Calu3 (cell line): ENCODE measurements around the gene SDHAF4. TPM values are rescaled to one million over a fixed set of nuclear protein-coding genes. Genes with fewer than 3 reads are reported as not detected.

Source experiments
- BruUV-seq: library from RNA; stranded (reverse); fragments of 400-500 nt; replicated peaks from 2 replicates; lab custom pipeline; 2021; lab: Mats Ljungman, UMichigan
- CTCF ChIA-PET: fragments of 300-600 bp; sonication (Branson Sonifier 250); formaldehyde crosslinking; loops from one replicate; lab custom pipeline; 2022; ENCODE audit warnings: antibody characterized with exemption; lab: Charles Lee
- DNase-seq: peaks from one replicate; pipeline ENCODE4 v3.0.0; 2022
- H3K27ac Mint-ChIP-seq: one replicate; pipeline ENCODE4 v1.8.0; 2022; ENCODE audit warnings: mixed read lengths; ENCODE audit not compliant: unreplicated experiment
- H3K27me3 Mint-ChIP-seq: one replicate; pipeline ENCODE4 v1.8.0; 2022; ENCODE audit warnings: mixed read lengths; ENCODE audit not compliant: unreplicated experiment
- H3K36me3 Mint-ChIP-seq: one replicate; pipeline ENCODE4 v1.8.0; 2022; ENCODE audit warnings: mild to moderate bottlenecking, moderate library complexity, mixed read lengths; ENCODE audit not compliant: insufficient read depth, unreplicated experiment
- H3K4me1 Mint-ChIP-seq: one replicate; pipeline ENCODE4 v1.8.0; 2022; ENCODE audit warnings: mild to moderate bottlenecking, low read depth, mixed read lengths; ENCODE audit not compliant: unreplicated experiment
- H3K4me3 Mint-ChIP-seq: one replicate; pipeline ENCODE4 v1.8.0; 2022; ENCODE audit warnings: mild to moderate bottlenecking, low read depth, moderate library complexity, mixed read lengths; ENCODE audit not compliant: unreplicated experiment
- H3K9me3 Mint-ChIP-seq: one replicate; pipeline ENCODE4 v1.8.0; 2022; ENCODE audit warnings: low read depth, mixed read lengths; ENCODE audit not compliant: unreplicated experiment
- intact Hi-C: fragments of 100-400 bp; cut with micrococcal nuclease; formaldehyde crosslinking; loops from one replicate; pipeline ENCODE4 v1.10.0; 2022; ENCODE audit not compliant: unreplicated experiment
- total RNA-seq: library from RNA; stranded (reverse); gene quantifications from 2 replicates; pipeline ENCODE4 v1.2.3, GENCODE V29; 2022
- TF ChIP-seq, protein P1 (sequence below): fragments of 200-600 bp; IDR thresholded peaks from one replicate; pipeline ENCODE4 v1.8.0; 2022; ENCODE audit warnings: antibody characterized with exemption; ENCODE audit not compliant: unreplicated experiment

The SDHAF4 gene
- total RNA-seq, 1 experiment from 2014 or later, result 13.3 TPM

DNA sequence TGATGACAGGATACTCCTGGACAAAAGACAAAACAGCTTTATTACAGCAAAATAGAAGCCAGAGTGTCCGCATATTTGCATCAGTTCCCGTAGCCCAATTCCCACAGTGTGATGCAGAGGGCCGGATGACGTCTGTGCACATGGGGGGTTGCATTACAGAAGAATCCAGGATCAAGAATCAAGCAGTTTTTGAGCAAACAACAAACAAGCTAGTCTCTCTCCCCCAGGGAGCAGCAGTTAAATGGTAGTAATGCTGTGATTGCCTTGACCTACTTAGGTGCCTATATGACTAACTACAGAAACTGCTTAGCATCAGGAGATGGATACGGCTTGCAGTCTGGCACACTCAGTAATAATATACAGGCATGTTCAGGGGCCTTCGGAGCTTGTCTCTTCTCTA is 3.2 kb upstream of the SDHAF4 start:
- Mint-ChIP-seq H3K36me3 (peaks cover 24% of the 10 kb centered on the region), H3K9me3 (no peaks in the 10 kb centered on the region), H3K27ac (no peak overlapping the region), H3K4me1 (peaks cover 7% of the 10 kb centered on the region), H3K4me3 (no peak overlapping the region), H3K27me3 (no peaks in the 10 kb centered on the region)
- intact Hi-C loops, result no loop called here
- CTCF ChIA-PET, result no interaction called here
- TF ChIP-seq, protein P1, sequence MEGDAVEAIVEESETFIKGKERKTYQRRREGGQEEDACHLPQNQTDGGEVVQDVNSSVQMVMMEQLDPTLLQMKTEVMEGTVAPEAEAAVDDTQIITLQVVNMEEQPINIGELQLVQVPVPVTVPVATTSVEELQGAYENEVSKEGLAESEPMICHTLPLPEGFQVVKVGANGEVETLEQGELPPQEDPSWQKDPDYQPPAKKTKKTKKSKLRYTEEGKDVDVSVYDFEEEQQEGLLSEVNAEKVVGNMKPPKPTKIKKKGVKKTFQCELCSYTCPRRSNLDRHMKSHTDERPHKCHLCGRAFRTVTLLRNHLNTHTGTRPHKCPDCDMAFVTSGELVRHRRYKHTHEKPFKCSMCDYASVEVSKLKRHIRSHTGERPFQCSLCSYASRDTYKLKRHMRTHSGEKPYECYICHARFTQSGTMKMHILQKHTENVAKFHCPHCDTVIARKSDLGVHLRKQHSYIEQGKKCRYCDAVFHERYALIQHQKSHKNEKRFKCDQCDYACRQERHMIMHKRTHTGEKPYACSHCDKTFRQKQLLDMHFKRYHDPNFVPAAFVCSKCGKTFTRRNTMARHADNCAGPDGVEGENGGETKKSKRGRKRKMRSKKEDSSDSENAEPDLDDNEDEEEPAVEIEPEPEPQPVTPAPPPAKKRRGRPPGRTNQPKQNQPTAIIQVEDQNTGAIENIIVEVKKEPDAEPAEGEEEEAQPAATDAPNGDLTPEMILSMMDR, result no peak
- no TSS peak for BruUV-seq
- DNase-seq, result no peak

DNA sequence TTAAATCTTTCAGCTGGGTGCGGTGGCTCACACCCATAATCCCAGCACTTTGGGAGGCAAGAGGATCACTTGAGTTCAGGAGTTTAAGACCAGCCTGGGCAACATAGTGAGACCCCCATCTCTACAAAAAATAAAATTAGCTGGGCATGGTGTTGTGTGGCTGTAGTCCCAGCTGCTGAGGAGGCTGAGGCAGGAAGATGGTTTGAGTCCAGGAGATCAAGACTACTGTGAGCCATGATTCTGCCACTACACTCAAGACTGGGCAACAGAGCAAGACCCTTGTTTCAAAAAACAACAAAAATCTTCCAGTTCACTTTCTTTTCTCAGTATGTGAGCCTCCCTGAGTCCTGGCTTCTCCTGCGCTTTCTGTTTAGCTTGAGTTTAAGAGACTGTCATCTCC is 7.9 kb downstream of the SDHAF4 start:
- Mint-ChIP-seq H3K27ac (no peak overlapping the region), H3K9me3 (no peaks in the 10 kb centered on the region), H3K36me3 (no peaks in the 10 kb centered on the region), H3K4me3 (no peak overlapping the region), H3K4me1 (peaks cover 17% of the 10 kb centered on the region), H3K27me3 (no peaks in the 10 kb centered on the region)
- TF ChIP-seq, protein P1, result no peak
- CTCF ChIA-PET, result interaction anchor here (0.7 kb wide), 2 partner anchors 29 to 106 kb away, joined by 3 to 6 read pairs; no protein-coding TSS in a partner anchor
- no peak for DNase-seq
- intact Hi-C loops, result no loop called here
- BruUV-seq, result no TSS peak

DNA sequence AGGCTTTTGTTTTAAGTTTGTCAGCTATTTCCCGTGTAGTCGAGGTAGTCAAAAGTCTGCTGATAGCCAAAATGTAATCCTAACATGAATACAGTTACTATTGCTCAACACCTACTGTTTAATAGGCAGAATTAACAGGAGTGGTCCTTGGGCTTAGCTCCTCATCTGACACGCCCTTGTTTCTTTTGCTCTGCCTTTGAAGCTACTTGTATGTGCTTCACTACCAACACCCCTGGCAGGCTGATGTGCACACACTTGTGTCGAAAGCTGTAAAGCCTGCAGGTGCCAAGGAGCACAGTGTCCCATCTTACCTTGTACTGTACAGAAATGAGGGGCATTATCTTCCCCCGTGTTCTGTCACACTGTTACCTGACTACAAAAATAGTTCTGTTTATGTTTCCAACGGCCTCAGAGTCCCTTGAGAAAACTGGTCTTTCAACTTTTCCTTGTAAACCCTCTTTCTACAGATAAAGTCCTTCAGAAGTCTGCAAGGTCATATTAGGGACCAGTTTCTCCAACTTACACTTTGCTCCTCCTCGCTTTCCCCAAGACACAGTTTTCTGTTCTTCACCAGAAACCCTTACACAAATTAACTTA is 9.3 kb downstream of the SDHAF4 start:
- no peak for DNase-seq
- Mint-ChIP-seq H3K36me3 (no peaks in the 10 kb centered on the region), H3K27ac (no peak overlapping the region), H3K27me3 (no peaks in the 10 kb centered on the region), H3K4me1 (peaks cover 17% of the 10 kb centered on the region), H3K9me3 (no peaks in the 10 kb centered on the region), H3K4me3 (no peak overlapping the region)
- intact Hi-C loops, result no loop called here
- TF ChIP-seq, protein P1, result no peak
- BruUV-seq, result no TSS peak
- CTCF ChIA-PET, result interaction anchor here (0.6 to 1.3 kb wide), 3 partner anchors 9 to 76 kb away, joined by 3 to 6 read pairs (median 3); partner anchors contain the start of gene SDHAF4

DNA sequence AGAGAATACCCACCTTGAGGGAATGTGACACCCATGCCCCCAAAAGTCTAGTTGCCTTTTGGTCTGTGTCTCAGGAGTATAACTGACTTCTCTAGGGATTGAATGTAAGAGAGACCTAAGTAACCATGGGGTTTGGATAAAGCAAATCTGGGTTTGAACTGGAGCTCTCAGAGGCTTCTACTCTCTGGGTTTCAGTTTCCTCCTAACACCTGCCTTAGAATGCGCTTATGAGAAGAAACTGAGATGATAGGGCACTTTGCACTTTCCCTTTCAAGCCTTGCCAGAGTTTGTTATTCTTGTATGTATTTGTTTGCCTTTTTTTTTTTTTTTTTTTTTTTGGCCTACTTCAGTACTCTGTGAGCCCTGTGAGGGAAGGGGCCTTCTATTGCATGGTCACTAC is 19.4 kb downstream of the SDHAF4 start:
- no peaks in the 10 kb centered on the region for H3K4me1 Mint-ChIP-seq
- TF ChIP-seq, protein P1, result no peak
- no peaks in the 10 kb centered on the region for H3K27me3 Mint-ChIP-seq
- CTCF ChIA-PET, result interaction anchor here (1.2 kb wide), 1 partner anchor 11 kb away, joined by 3 read pairs; no protein-coding TSS in a partner anchor
- no peak overlapping the region for H3K27ac Mint-ChIP-seq
- BruUV-seq, result no TSS peak
- DNase-seq, result no peak
- no peaks in the 10 kb centered on the region for H3K9me3 Mint-ChIP-seq
- no peak overlapping the region for H3K4me3 Mint-ChIP-seq
- H3K36me3 Mint-ChIP-seq, result no peaks in the 10 kb centered on the region
- intact Hi-C loops, result no loop called here
